Stimulated activated CD4-positive, alpha-beta T cell treated with anti-CD3 and anti-CD28 coated beads, Interleukin-4, amount 100 ng/mL, for 4 hours (primary cell): ENCODE data around the gene KMT2C.
"Not testable (repeated sequence)": the region's sequence is repeated elsewhere in the genome, so short reads cannot be mapped to it uniquely, and the experiment has no call there.

ENCODE experiments used
- DNase-seq, 2 experiments: peaks; one replicate each; pipeline ENCODE4 v3.0.0-alpha.2; 2020

The KMT2C gene

GRCh38 chr7:152353281-152353680, 82.5 kb downstream of the KMT2C start:
- DNase-seq: not testable (repeated sequence)

GRCh38 chr7:152351747-152352146, 84.1 kb downstream of the KMT2C start:
- DNase-seq: not testable (repeated sequence)

DNA sequence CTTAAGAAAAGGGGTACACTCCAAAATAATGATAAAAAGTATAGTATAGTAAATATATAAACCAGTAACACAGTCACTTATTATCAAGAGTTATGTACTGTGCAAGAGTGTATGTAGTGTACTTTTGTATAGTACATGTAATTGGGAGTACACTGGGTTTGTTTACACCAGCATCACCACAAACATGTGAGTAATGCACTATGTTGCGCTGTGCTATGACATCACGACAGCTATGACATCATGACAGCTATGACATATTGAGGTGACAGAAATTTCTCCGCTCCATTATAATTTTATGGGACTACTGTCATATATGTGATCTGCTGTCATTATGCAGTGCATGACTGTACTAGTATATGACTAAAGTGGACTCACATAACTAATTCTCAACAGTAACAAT, 84.6 kb downstream of the KMT2C start:
- DNase-seq: no peak

GRCh38 chr7:152347888-152348287, 87.9 kb downstream of the KMT2C start:
- DNase-seq: no peak

DNA sequence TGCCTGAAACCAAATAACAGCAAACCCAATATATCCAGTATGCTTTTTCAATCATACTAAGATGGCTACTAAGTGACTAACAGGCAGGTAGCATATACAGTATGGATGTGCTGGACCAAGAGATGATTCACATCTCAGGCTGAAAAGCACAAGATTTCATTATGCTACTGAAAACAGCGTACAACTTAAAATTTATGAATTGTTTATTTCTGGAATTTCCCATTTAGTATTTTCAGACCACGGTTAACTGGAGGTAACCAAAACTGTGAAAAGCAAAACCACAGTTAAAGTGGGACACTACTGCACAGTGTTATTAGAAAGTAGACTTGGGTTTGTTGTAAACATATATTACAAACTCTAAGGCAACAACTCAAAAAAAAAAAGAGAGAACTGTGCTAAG, 91.5 kb downstream of the KMT2C start:
- DNase-seq: no peak

- DNase-seq: no peak
Measured at GRCh38 chr7:152342796-152343195, 93.0 kb downstream of the KMT2C start.

DNA sequence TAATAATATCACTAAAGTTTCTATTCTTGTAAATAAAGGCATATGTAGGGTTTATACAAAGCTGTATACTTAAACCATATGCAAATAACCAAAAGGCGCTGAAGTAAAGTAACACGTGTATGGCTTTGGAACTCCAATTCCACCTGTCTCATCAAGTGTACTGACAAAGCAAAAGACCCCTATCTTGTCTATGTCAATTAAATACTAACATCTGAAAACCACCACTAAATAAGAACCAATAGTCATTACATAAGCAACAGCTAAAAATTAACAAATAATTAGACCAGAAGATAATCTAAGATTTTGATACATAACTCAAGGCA, 93.9 kb downstream of the KMT2C start:
- no peak for DNase-seq

DNA sequence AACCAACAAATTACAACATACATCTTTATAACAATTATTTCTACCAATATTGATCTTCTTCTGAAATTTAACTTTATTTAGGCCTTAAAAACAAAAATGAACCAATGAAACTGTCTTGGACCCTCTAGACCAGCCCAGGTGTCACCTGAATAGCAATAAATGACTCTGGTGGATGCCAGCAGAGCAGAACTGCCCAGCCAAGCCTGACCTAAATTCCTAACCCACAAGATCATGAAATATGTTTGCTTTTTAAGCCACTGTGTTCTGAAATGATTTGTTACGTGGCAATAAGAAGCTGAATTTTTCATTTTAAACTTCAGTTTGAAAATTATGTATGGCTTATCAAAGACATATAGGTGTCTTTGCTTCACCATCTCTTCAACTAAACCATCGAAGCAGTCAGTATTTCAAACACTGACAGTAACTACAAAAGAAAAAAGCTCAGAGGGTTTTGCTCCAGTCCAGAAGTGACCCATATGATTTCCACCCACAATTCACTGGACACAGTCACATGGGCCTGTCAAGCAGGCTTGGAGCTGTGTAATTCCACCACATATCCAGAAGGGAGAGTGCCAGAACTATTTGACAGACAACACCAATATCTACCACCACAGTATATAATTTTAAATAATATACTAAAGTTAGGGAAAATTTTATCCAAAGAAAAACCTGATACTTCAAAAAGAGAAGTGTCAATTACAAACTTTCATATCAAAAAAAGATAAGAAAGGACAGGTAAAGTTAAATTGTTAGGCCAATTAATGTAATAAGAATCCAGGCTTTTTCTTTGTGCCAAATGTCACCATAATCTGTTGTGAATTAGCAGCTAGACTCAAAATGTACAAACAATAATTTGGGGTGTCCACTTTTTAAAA, 94.5 kb downstream of the KMT2C start:
- no peak for DNase-seq

DNA sequence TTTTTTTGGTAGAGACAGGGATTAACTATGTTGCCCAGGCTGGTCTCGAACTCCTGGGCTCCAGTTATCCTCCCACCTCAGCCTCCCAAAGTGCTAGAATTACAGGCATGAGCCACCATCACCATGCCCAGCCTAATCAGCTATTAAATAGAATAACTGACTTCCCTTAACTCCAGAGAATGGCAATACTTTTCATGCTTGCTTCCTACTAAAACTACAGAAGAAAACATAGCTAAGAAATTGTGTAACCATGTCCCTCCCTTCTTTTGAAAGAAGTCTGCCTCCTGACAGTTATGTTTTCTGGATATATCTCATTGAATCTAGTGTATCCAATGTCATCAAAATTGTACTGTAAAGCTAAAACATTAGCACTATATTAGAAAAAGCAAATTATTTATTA, 95.6 kb downstream of the KMT2C start:
- DNase-seq: no peak

DNA sequence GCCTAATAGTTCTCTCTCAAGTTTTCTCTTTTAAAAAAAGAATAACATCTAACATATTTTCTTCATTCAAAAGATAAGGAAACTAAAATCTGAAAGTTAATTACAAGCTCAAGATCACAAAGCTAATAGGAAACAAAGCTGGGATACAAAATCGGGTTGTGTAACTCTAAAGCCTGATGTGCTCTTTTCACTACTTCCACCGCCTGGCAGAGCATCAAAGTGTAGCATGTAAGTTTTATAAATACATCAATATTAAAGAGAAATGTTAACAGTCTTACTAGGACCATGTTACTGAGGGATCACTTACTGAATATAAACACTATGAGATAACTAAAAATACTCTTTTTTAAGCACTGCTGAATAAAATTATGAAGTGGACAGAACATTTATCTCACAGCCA, 97.2 kb downstream of the KMT2C start:
- DNase-seq: no peak

GRCh38 chr7:152336754-152337368, 98.9 kb downstream of the KMT2C start:
- no peak for DNase-seq

- DNase-seq: no peak
Measured at GRCh38 chr7:152335900-152336571, 99.8 kb downstream of the KMT2C start.

GRCh38 chr7:152333134-152333533, 102.7 kb downstream of the KMT2C start:
- DNase-seq: no peak

DNA sequence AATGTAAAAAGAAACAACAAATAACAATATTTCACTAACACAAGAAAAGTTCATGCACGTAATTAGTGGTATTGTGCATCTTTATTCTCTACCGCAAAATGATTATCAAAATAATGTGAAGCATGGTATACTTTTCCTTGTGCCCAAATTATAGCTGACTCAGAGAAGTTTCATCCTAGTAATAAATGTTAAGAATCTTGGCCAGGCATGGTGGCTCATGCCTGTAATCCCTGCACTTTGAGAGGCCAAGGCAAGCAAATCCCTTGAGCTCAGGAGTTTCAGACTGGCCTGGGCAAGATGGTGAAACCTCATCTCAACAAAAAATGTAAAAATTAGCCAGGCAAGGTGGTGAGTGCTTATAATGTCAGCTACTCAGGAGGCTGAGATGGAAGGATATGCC, 105.0 kb downstream of the KMT2C start:
- DNase-seq: no peak

DNA sequence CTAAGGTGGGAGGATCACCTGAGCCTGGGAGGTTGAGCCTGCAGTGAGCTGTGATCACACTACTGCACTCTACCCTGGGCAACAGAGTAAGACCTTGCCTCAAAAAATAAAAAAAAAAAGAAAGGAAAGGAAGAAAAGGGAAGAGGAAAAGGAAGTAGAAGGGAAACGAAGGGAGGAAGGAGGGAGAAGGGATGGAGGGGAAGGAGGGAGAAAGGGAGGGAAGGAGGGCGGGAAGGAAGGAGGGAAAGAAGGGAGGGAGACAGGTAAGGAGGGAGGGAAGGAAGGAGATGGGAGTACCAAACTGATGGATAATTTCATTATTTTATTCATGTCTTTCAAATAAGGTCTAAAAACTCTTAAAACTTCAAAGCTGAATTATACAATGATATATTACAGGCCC, 106.3 kb downstream of the KMT2C start:
- DNase-seq: no peak

- DNase-seq: no peak
Measured at GRCh38 chr7:152328234-152328633, 107.6 kb downstream of the KMT2C start.

- DNase-seq: no peak
Measured at GRCh38 chr7:152315845-152316244, 120.0 kb downstream of the KMT2C start.

DNA sequence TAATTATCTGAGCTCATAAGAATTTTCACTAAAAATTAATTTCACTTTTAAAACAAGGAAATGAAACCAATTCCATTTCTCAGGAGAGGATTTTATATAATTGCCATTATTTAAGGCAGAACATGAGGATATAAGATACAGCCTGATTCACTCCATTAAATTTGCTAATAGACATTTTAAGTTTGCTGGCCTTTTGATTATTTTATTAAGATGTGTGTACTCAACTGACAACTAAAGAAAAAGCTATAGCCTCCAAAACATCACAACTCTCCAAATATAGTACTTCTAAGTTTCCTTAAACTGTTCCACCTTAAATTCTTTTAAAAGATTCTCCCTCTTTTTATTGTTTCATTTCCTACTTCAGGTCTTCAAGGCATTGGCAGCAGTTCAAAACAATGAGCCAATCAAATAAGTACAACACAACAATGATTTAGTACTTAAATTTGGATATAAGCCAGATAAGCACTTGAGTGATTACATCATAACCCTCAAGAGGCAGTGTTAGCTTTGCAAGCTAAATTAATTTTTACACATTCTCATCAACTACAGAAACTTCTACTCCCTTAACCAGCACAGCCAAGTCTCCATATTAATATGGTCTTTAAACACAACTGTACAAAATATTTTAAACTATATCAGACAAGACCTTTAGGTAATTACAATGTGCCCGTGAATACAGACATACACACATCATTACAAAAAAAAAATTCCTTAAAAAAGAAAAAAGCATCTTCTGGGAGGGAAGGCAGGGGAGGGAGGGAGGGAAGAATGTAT, 121.8 kb downstream of the KMT2C start:
- DNase-seq: no peak

DNA sequence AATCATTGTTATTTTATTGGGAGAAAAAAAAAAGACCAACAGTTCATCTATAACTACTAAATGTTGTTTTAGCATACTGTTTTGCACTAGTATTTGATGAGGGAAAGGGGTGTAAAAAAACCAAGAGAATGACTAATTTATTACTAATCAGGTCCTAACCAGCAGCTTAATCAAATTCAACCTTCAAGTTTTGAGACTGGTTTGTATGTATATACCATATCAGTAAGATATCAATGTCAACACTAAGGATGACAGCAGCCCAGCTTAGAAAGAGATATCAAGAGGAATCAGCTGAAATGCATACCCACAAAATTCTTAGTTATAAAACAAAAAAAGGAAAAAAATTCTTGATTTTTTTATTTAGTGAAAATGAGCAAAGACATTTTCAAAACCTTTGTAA, 122.6 kb downstream of the KMT2C start:
- no peak for DNase-seq

DNA sequence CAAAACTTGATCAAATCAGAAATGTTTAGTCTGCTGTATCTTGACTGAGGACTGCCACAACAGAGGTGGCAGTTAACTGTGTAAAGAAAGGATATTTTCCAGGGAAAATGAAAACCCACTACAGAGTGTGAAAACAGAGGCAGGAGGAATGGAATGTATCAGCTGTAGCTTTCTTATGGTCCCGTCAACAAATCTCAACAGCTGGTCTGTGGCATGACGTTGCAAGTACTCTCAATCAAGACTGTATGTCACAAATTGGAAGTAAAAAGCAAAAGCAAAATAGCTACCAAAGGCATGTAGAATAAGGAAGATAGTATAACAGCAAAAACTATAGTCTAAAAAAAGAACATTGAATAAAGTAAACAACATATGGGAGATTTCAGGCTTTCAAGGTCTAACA, 123.5 kb downstream of the KMT2C start:
- DNase-seq: no peak

DNA sequence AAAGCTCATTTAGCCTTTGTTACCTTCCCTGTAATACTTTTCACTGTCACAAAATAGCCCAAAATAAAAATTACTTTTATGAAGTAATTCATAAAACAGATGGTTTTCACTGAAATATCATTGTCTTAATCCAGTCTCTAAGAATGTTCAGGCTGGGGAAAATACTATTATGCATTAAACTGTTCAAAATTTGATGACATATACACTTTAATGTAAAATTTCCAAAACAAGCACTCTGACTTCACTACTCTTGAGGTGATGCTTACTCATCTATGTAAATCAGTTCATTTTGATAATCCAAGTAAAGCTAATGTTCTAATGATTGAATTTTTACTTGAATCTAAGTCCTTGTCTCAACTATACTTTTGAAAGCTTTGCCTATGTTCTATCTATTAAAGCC, 127.9 kb downstream of the KMT2C start:
- DNase-seq: no peak

DNA sequence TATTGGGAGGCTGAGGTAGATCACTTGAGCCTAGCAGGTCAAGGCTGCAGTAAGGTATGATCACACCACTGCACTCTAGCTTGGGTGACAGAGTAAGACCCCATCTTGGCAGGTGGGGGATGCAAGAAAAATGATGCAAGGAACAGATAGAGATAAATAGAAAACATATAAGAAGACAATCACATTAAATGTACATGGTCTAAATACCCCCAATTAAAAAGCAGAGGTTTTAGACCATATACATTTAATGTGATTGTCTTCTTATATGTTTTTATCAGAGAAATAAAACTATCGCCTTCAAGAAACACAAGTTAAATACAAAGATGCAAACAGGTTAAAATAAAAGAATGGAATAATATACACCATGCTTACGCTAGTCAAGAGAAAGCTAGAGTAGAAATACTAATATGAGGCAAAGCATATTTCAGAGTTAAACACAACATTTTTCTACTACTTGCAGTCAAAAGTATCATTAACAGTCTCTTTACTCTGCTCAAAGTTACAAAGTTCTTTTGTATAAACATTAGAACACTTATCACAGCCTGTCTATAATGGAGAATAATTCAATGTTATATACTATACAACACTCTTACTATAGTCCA, 136.2 kb downstream of the KMT2C start:
- DNase-seq: not testable (repeated sequence)

DNA sequence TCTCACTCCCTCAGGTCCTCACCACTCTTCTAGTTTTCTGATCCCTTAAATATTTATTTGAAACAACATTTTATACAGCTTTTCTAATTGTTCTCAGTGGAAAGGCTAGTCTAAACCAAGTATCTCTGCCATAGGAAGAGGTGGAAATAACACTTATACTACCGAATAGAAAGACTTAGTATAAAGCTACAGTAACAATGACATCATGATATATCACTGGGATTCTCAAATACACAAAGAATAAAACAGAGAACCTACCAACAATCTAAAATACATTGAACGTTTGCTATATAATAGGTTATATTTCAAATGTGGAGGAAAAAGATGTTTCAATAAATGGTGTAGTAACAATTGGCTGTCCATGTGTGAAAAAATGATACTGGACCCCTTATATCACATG, 142.9 kb downstream of the KMT2C start:
- DNase-seq: no peak
